ENCODE results near the gene AUTS2.

- TF ChIP-seq POLR2AphosphoS5 (IDR thresholded peaks at IDR 0.05; ENCODE audit: low read depth, low read length) (no peak), POLR2A (IDR thresholded peaks at IDR 0.05; ENCODE audit: low read depth, low read length) (no peak)
Measured at GRCh38 chr7:69864274-69864673, 266.0 kb downstream of the AUTS2 start.
